Kidney capillary endothelial cell (primary cell): ENCODE measurements around the gene BRME1.
"Not testable (repeated sequence)": the region's sequence is repeated elsewhere in the genome, so short reads cannot be mapped to it uniquely, and the experiment has no call there.

Source experiments
- DNase-seq: peaks from one replicate; pipeline ENCODE4 v3.0.0-alpha.2; 2018; ENCODE audit warnings: low spot score

The BRME1 gene

DNA sequence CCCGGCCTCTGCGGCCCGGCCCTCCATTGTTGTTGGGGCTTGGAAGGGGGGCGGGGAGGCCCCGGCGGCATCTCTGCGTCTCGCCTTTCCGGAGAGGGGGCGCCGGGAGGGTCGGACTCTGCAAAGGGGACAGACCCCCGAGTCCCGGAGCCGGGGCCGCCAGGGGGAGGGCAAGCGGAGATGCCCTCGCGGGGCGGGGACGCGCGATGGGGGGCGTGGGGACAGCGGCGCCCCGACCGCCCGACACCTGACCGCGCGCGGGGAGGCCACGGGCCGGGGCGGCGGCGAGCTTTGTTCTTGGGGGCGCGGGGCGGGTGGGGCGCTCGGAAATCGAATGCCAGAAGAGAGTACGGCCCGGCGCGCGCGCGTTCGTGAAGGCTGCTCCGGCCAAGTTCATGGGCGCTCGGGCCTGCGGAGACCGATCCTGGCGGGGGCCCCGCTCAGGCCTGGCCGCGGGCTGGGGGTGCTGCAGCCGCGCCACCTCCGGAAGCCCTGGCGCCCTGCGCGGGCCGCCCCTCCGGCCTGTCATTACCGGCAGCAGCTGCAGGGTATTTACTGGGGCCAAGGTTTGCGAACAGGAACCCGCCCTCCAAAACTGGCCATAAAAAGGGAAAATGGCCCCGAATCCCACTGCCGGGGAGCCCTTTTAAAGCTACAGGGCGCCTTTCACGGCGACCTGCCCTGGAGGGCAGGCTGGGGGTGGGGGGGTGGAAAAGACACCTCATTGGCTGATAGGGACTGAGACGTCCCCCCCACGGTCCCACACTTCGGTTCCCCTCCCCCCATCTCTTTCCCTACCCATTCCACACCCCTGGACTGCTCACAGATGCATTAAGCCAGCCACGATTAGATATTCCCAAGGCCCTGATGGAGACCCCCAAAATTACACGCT, 40.1 kb downstream of the BRME1 start:
- peak; percentile 53 for DNase-seq

DNA sequence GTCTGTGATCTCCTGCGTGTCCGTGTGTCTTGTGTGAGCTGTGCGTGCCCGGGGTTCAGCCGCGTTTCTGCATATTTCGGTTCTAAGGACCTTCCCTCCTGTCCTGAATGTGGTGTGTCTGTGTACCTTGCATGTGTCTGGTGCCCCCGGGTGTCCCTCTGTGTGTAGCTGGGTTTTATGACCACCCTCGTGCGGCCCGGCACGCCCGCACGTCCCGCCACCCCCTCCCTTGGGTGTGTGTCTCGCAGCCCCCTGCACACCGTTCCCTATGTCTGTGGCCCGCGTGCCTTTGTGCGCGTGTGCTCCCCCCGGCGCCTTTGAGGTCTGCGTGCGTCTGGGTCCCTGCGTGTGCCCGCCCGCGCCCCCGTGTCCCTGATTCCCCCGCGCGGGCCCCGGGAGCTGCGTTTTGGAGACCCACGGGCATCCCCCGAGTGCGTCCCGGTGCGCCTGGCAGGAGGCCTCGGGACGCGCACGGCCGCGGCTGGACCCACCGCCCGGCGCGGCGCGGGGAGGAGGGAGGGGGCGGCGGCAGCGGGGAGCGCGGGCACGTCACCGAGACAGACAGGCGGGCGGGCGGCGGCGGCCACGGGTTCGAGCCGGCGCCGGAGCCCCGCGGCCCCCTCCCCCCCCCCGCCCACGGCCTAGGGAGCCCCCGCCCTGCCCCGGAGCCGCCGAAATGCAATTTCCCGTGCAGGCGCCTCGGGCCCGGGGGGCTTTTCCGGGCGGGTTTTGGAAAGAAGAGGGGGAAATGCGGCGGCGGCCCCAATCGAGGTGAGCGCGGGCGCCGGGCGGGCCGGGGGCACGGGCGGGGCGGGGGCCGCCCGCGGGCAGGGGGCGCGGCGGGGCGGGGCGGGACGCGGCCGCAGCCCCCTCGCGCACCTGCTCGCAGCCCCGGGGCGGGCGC, 41.0 kb downstream of the BRME1 start:
- no peak for DNase-seq

DNA sequence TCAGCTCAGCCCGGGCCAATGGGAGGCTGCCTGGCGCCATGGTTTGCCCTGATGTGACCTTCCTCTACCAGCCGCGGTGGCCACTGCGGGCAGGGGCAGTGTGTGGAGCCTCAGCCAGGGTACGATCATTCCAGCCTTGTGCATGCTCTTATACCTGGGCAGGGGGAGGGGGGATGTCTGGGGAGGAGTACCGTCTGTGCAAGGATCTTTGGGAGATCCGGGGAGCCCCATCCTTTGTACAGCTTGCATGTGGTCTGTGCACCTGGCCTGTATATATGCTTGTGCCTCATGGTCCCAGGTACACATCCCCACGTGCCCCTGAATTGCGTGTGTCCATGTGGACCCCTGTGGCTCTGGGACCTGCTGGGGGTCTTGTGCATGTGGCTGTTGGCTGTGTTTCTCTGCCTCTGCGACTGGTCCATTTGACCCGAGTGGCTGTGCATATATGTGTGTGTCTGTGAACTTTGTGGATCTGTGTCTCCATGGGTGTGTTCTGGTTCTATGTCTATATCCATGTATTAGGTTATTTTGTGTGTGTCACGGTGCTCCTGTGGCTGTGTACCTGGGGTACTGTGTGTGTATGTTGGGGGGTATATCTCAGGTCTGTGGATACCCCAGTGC, 41.8 kb downstream of the BRME1 start:
- DNase-seq, result no peak

DNA sequence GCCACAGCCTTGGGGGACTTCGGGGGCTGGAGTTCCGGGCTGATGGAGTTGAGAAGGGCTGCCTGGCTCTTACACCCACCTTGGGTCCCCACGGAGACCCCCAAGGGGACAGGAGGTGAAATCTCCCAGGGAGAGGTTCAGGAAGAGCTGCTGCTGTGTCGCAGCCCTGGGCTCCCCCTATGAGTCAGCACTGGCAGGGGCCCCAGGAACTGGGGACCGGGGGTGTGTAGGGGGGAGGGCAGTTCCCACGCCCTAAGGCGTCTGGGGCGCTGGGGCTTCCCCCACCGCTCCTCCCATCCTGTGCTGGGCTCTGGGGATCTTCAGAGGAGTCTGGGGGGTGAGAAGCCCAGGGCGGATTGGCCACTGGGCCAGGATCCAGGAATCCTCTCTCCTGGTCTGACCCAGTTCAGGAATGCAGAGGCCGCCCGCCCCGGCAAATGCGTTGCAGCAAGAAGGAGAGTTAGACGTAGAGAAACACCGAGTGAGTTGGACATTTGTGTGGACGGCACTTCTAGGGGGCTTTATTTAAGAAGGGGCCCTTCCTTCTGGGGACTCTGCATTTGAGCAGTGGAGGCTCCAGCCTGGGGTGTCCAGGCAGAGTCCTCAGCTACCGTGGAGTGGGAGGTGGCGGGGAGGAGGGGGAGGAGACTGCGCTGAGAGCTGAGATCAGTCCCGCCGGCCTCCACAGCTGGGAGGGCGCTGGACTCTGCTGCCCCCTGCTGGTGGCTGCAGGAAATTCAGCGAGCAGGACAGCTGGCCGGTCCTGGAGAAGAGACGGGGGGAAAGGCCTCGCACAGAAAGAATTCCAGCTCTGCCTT, 44.0 kb downstream of the BRME1 start:
- DNase-seq, result peak; percentile 88

DNA sequence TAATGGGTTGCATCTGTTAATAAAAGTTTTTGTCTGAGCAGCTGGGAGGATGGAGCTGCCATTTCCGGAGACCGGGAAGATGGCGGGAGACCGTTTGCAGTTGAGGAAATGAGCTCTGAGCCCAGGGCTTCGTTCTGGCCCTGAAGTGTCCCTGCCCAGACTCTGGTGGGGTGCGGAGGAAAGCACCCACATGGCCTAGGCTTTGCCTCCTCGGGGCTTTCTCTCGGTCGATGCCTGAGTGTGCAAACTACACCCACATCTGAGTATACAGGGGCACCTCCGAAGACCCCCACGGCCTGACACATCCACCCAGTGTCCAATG, 44.6 kb downstream of the BRME1 start:
- DNase-seq, result no peak

DNA sequence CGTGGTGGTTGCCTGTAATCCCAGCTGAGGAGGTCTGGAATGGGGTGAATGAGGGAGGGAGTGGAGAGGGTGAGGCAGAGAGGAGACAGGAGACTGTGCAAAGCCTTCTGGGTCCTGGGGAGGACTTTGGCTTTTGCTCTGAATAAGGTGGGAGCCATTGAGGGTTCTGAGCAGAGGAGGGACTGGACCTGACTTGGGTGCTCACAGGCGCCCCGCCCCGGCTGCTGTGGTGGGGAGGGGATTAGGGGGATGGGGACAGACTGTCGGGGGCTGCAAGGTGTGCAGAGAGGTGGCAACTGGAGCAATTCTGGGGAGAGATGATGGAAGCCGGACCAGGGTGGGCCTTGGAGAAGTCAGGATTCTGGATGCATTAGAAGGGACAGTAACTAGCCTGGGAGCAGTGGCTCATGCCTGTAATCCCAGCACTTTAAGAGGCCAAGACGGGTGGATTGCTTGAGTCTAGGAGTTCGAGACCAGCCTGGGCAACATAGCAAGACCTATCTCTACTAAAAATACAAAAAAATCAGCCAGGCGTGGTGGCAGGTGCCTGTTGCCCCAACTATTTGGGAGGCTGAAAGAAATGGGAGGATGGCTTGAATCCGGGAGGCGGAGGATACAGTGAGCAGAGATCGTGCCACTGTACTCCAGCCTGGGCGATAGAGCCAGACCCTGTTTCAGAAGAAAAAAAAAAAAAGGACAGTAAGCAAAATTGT, 45.1 kb downstream of the BRME1 start:
- no peak for DNase-seq

DNA sequence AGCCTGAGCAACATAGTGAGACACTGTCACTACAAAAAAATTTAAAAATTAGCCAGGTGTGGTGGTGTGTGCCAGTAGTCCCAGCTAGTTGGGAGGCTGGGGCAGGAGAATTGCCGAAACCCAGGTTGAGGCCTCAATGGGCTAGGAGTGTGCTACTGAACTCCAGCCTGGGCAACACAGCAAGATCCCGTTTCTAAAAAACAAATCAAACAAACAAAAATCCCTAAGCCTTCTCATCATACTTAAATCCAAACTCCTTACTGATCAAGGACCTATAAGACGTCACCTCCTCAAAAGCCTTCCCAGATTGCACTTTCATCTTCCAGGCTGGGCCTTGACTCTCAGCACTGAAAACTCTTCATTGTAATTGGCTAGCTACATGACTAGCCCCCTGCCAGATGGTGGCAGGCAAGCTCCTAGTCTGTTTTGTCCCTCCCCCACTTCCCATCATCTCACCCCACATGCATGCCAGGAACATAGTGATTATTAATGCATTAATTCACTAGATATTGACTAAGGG, 46.5 kb downstream of the BRME1 start:
- DNase-seq, result peak; percentile 56

DNA sequence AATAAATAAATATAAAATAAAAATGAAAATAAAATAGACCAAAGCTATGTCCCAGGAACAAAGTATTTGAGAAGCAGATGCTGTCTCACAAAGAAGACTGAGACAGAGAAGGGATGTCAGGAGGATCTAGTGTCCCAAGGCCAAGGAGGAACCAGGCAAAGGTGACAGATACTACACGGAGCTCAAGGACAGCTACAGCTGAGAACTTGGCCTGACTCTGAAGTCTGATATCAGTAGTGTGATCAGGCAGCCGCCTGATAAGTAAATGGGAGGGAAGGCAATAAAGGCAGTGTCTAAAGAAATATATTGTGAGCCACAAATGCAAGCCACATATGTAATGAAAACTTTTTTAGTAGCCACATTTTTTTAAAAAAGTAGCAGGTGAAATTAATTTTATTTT, 49.4 kb downstream of the BRME1 start:
- DNase-seq, result no peak

DNA sequence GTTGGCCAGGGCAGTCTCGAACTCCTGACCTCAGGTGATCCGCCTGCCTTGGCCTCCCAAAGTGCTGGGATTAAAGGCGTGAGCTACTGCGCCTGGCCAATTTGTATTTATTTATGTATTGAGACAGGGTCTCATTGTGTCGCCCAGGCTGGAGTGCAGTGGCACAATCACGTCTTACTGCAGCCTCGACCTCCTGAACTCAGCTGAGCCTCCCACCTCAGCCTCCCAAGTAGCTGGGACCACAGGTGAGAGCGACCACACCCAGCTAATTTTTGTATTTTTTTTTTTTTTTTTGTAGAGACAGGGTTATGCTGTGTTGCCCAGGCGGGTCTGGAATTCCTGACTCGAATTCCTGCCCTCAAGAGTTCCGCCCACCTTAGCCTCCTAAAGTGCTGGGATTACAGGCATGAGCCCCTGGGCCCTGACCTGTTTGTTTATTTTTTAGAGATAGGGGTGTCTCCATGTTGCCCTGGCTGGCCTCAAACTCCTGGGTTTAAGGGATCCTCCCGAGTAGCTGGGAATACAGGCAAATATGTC, 53.7 kb downstream of the BRME1 start:
- DNase-seq, result not testable (repeated sequence)

DNA sequence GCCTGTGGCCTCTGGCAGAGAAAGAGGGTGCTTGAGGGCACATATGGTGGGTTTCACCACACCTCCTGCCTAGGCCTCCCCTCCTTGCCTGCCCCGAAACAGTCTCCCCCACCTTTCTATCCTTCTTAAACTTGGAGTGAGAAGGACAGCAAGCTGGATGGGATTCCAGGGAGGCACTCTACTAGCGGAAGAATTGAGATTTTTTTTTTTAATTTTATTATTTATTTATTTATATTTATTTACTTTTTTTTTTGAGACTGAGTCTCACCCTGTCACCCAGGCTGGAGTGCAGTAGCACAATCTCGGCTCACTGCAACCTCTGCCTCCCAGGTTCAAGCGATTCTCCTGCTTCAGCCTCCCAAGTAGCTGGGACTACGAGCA, 54.2 kb downstream of the BRME1 start:
- DNase-seq, result not testable (repeated sequence)

DNA sequence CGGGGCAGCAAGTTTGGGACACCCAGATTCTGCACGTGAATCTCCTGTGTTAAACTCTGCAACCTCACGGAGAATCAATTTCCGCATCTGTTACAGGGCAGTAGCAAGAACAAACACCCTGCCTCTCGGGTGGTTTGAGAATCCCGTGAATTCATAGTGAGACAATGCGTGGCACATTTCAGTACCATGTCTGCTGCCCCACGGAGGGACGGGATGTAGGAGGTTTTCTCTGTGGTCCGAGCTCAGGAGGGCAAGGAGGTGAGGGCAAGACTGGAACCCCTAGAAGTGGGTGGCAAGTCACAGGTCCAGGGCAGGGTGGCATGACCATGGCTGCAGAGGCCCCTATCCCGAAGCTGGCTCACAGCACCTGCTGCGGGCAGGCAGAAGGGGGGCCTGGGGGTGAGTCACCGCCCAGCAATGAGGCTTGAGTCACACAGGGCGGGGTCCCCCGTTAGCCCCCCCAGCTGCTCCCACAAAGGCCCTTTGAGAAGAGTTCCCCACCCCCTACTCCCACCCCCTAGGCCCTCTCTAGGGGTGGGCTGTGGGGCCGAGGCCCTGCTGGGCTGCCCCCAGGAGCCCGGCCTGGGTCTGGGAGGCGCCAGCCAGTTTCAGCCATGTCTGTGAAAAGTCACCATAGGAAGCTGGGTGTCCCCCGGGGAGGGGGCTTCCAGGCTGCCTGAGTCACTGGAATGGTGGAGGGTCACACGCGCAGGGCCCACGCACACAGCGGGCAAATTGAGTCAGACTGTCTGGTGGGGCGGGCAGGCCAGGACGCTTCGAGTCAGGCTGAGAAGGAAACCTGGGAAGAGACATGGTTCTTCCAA, 54.8 kb downstream of the BRME1 start:
- peak; percentile 85 for DNase-seq

DNA sequence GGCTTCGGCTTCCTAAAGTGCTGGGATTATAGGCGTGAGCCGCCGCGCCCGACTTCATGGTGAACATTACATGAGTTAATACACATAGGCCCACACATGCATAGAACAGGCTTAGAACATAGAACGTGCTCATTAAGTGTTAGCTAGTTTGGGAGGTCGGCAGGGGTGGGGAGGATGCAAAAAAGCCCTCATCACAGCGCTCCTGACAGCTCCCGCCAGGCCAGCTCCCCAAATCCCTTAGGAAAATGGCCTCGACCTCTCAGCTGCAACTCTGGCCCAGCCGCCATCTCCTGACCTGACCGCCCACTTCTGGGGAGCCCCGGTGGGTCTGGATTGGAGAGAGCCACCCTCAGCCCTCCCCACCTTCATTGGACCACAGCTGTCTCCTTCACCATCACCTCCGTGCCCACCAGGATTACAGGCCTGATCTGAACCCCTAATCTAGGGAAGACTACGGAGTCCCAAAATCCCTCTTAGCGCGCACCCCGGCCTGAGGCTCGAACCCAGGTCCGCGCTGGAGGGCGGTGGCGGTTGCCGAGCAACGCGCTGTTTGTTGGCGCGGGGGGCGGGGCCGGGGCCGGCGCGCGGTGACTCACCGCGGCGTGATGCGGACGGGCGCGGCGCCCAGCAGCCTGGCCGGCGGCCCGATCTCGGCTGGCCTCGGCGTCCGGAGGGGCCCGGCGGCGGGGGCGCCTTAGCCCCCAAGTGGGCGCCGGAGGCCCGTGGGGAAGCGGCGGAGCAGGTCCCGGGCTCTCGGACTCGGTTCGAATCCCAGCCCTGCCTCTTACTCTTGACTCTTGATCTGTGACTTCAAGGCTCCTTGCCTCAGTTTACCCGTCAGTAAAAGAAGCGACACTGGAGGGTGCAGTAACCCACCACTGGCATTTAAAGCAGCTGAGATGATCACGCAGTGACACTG, 55.7 kb downstream of the BRME1 start:
- DNase-seq, result peak; percentile 85

DNA sequence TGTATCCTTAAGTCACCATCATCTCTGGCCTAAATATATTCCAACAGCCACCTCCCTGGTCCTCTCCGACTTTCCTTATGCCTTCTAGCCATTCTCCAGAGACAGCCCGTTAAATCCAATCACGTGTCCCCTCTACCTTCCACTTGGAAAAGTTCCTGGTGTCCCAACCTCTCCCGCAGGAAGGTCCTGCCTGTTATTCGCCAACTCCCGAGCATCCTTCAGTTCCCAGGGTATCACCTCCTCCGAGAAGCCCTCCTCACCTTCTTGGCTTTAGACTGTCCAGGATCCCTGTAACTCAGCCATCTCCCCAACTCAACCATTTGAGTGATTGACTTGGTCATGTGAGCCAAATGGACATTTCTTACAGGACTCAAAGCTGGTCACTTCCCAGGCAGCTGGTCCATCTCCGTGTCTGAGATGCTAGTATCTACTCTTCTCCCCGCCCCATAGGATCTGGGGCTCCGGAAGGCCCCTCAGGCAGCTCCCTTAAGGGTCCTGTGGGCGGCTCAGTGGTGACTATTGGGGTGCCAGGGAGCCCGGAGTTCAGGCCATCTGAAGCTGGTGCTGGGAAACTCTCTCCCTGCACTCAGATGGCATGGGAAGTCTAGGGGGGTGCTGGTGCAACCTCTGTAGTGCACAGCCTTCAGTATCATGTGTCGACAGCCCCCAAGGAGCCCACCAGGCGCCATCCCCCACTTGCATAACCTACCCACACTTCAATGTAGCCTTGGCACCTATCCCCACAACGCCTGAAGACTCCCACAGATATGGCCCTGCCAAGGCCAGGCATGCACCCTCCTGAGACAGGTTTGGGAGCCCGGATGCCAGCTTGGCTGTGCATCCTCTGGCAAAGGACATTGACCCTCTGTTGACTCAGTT, 56.9 kb downstream of the BRME1 start:
- DNase-seq, result no peak

DNA sequence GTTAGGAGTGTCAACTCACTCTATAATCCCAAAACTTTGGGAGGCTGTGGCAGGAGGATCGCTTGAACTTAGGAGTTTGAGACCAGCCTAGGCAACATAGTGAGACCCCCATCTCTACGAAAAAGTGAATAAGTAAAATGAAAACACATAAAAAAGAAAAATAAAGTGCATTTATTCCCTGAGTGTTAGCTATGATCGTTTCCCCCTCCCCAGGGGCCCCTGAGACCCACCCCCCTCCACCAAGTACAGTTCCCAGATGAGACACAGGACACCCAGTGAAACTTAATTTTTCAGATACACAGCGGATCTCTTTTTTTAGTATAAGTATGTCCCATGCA, 57.6 kb downstream of the BRME1 start:
- no peak for DNase-seq

DNA sequence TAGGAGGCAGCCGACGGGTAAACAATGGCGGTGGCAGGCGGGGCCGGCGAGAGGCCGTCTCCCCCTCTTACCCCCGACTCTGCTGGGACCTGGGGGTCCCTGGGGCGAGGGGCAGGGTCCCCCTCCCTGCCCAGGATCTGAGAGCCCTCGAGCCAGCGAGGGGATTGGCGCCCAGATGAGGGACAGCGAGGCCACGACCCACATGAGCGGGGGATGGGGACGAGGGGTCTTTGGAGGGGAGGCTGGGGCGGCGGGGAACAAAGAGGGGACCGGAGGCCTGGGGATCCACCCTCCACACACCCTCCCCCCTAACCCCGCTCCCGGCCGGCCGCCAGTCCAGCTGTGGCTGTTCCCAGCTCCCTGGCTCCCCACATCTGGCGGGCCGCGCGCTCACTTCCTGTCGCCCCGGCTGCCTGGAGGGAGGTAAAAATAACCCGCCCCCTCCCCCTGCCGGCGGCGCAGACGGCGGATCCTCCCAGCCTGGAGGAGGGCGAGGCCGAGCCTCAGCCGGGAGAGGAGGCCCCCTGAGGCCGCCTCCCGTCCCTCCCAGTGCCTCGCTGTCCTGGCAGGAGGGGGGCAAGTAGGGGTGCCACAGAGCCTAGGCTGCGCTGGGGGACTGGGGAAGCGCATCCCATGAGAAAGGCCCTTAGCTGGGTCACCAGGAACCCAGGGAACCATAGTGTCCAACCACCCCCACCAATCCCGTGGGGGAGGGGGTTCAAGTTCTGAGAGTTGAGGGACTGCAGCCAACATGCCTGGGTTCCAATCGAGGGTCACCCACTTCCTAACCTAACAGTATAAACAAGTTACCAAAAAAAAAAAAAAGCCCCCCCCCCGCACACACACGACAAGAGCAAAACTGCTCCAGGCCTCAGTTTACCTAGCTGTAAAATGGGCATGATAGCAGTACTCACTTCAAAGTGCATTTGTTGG, 58.2 kb downstream of the BRME1 start:
- peak; percentile 90 for DNase-seq

DNA sequence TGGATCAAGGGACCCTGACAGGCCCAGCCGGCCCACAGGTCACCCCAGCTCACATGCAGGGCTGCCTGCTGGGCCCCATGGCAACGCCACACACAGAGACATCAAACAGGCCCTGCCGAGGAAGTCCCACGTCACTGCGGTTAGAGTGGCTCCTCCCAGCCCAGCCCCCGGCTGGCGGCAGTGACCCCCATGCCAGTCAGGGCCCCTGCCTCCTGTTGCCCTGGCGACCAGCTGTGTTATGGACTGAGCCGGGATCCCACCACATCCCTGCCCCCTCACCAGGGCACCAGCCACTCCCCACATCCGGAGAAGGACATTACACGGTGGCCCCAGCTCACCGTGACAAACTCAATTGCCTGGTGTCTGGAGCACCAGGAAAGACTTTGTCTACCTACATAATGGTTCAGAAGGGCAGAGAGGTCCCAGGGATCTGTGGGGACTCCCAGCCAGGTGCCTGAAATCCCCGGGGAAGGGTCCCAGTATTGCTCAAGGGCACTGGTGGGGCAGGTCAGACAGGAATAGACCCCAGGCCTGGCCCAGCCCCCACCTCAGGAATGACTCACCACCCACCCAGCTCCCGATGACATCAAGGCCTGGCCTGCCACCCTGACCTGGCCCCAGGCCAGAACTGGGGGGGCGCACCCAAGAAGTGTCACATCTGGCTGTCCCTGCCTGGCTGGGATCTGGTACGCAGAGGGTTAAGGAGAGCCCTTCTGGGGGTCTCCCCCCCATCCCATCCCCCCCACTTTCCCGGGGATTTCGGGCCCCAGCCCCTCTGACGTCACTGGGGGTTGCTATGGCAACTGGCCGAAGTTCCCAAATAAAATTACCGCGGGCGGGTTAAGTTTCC, 59.1 kb downstream of the BRME1 start:
- DNase-seq, result peak; percentile 98
